ENCODE data around the gene SPOP. TPM values are rescaled to one million over a fixed set of nuclear protein-coding genes. Genes with fewer than 3 reads are reported as not detected.
"Not testable (repeated sequence)": the region's sequence is repeated elsewhere in the genome, so short reads cannot be mapped to it uniquely, and the experiment has no call there.

Gene SPOP
- total RNA-seq, 1 donor from 2014 or later: 144 TPM

DNA sequence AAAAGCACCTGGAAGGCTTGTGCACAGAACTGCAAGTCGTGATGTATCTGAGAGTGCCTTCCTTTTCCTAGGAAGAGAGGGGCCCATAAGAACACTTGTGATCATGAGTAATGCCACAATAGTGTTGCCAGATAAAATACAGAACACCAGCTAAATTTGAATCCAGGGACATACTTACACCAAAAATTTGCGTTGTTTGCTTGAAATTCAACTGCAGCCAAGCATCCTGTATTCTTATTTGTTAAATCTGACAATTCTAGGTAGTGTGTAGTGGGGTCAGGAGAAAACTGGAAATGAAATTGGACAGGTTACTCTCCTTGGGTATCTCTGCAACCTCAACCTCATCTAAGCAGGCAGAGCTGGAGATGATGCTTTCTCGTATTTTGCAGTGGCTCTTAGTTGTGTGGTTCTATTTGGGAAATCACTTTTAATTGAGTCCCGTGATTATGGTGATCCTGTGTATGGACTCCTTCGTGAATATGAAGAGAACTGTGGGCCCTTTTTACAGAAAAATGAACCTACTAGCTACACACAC, 17.9 kb upstream of the SPOP start:
- DNase-seq: no peak

DNA sequence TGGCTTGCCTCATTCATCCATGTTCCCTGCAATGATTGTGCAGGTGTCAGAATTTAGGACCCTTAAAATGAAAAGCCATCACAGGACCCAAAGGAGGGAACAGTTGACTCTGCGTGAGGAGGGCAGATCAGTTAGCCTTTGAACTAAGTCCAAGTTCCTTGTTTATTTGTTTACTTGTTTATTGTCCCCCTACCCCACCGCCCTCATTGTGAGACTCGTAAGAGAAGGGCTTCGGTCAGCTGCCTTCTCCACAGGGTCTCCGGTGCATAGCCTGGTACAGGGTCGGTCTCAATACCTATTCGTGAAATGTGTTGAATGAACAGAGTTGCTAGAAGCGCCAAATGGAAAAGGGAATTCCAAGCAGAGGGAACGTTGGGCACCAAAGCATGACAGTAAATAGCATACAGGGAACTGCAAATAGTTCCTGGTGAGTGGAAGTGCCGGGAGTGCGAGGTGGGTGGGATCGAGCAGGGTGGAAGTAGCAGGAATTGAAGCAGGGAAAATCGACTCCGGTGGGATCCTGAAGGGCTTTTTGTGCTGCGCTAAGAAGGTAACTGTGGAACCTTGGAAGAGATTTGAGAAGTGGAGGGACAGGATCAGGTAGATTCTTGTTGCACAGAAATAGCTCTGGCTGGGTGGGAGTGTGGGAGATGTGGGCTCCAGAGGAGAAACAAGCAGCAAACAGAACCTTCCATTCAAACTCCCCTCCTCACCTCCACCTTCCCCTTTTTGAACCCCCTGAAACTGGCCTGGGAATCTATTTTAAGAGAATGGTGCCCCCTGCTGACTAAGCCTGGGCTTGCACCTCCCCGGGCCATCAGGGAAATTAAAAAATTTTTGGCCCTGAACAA, 17.2 kb upstream of the SPOP start:
- DNase-seq: peak; percentile 58

DNA sequence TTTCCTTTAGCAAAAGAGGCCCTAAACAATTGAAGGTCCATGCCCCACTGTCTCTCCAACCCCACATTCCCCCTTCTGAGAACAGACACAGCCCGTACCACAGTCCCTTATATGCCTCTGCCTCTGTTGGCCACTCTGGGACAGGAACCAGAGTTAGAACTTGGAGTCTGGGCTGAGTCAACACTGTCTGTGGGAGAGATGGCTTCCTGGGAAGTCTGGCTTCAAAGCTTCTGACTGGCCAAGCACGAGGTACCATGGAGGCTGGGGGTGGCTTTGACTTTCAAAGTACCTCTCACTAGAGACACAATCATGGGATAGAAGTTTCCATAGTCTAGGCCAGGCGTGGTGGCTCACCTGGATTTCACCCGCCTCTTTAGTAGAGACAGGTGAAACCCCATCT, 14.9 kb upstream of the SPOP start:
- DNase-seq: no peak

DNA sequence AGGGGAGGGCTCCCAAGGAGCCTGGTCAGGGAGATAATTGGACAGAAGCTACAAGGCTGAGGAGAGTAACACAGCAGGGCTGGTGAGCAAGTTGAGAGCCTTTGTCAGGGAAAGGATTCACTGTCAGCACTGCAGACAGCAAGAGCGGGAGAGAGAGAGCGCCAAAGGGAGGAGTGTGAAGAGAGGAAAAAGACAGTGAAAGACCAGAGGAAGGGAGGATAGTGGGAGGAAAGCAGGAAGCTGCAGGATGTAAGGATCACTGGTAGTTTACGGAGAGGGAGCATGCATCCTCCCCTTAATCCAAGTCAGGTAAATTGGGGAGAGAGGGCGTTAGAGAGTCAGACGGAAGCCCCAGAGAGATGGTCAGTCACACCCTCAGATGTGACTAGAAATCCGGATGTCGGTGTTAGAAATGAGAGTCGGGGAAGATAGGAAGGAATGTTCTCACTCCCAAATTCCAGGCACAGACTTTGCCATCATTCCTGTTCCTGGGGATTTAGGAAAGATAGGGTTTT, 13.8 kb upstream of the SPOP start:
- no peak for DNase-seq

DNA sequence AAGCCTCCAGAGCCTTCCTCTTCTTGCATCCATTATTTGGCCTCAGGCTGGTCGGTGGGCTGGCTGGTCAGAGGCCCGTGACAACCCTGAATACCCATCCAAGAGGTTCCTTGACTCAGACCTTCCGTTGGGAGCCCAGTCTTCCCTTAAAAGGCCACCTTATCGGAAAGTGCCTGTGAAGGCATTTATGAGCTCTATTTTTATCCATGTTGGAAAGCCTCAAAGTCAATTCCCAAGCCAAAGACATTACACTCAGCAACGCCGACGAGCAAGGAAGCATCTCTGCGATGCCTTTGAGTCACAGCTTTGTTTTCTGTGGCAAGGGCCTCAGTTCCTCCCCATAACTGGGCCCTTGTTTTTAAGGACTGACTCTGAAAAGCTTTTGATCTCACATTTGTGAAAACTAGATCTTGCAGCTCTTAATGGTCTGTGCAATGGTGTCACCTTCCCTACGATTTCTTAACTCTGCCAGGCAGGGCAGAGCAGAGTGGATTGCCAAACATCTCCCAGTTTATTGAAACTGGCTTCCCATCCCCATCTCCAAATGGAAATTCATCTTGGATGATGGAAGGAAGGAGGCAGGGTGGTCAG, 13.3 kb upstream of the SPOP start:
- peak; percentile 49 for DNase-seq

DNA sequence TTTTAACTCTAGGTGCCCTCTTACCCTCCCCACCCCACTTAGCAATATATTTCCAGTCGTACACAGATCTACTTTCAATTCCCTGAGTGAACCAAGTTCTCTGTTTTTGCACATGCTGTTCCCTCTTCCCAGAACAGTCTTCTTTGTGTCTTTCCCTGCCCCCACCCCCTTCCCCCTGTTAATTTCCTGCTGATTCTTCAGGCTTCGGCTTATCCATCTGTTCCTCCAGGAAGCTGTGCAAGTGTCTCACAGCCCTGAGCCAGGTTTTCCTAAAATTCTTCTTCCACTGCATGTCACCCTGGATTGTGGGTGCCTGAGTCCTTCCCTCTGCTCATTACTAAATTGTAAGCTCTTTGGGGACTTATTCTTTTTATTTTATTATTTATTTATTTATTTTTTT, 12.4 kb upstream of the SPOP start:
- DNase-seq: no peak

DNA sequence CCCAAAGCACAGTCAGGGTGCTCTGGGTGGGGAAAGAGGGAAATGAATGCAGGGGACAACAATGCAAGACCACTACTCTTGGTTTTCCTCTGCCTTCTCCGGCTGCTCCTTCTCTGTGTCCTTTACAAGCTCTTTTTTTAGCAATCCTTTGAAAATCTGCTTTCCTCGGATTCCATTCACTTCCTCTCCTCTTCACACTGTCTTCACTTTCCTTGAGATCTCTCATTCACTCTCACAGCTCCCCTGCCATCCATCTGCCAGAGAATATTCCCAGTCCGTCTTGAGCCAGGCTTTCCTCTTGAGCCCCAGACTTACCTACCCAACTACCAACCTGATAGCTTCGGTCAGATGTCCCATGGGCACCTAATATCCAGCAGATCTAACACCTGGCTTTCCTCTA, 11.0 kb upstream of the SPOP start:
- DNase-seq: no peak

DNA sequence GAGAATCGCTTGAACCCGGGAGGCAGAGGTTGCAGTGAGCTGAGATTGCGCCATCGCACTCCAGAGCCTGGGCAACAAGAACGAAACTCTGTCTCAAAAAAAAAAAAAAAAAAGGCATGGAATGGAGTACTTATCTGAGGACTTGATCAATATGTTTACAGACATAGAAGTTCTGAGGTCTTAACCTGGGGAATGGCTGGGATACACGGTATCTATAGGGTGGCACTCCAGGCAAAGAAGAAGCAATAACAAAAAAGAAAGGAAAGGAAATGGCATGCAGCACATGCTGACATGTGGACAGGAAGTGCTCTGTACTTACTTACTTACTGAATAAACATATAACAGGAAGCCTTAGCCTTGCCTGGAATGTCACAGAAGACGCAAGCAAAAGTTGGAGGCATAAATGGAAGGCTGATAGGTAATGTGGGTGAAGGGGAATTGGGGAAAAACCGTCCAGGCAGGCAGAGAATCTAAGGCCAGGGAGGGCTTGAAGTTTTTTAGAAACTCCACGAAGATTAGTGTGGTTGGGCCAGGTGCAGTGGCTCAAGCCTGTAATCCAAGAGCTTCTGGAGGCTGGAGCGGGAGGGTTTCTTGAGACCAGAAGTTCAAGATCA, 10.1 kb upstream of the SPOP start:
- DNase-seq: peak; percentile 93

DNA sequence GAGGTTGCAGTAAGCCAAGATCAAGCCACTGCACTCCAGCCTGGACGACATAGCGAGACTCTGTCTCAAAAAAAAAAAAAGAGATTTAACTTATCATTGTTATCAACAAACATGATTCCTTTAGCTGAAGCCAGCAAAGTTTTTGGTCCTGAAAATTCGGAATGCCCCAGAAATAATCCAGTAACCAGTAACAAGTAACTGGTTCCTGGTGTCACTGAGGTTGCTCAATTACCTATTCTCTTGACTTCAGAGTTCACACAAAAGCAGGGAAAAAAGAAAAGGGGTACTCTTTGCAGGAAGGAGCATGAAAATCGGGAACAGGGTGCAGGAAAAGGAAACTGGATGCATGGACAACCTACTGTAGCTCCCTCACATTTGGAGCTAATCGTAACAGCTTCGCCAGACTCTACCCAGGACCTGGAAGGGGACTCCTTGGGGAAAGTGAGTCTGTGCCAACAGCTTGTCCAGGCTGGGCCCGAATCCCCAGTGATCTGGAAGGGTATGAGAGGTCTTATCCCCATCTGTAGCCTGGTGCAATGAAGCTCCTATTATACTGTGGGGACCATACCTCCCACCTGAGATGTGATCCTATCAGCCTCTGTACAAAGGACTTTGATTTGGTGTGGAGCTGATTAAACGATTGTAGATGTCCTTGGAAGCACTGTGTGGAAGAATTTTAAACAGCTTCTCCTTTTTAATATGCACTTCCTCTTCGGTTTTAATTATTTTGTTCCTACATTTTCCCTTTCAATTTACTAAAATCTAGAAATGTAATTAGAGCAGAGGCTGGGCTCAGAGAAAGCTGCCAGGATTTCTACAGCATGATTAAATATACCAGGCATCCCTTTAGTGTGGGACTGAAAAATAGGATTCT, 3.4 kb upstream of the SPOP start:
- no peak for DNase-seq

DNA sequence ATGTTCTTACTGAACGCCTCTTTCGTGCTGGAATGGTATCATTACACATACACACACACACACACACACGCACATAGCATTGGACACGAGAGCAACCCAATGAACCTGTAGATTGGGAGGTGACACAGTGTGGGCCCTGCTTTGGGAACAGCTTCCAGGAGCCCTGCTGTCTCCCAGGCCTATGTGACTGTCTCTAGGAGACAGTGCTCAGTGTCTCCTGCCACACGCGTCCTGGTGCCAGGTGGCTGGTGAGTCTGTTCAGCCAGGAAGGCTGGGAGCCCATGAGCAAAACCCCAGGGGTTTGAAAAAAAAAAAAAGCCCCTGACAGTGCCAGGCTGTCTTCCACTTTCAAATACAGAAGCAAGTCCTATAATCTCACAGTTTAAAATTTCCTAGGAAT, 2.4 kb upstream of the SPOP start:
- DNase-seq: no peak

DNA sequence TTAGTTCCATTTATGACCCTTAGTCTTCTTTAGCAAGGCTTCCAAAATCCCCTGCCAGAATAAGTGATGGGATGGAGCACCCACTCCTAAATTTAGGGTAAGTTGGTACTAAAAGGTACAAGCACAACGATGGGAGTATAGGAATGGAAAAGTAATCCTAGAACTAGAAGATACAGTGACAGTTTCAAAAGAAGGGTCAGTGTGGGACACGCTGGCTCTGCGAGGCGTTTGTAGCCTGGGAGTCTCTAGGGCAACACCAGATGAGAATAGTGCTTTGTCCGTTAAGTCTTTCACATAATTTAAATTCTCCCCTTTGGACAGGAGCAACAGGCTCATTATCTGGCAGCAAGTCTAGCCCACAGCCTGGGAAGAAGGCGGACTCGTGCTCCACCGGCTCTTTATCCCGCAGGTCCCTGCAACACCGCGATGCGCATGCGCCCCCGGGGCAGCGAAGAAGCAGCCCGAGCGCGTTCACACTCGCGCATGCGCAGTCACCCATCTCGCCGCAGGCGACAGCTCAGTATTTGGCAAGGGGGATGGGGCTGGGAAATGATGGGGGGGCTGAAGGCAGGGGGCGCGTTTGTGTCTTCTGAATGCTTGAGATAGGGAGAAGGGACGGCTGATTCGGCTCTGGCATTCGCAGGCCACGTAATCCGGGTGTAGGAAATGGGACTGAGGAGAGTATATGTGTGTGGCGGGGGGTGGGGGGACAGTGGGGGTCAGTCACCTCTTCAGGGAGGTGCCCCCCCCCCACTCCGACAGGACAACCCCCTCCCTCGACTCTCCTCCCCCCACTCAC, 564 bp downstream of the SPOP start:
- DNase-seq: peak; percentile 97

DNA sequence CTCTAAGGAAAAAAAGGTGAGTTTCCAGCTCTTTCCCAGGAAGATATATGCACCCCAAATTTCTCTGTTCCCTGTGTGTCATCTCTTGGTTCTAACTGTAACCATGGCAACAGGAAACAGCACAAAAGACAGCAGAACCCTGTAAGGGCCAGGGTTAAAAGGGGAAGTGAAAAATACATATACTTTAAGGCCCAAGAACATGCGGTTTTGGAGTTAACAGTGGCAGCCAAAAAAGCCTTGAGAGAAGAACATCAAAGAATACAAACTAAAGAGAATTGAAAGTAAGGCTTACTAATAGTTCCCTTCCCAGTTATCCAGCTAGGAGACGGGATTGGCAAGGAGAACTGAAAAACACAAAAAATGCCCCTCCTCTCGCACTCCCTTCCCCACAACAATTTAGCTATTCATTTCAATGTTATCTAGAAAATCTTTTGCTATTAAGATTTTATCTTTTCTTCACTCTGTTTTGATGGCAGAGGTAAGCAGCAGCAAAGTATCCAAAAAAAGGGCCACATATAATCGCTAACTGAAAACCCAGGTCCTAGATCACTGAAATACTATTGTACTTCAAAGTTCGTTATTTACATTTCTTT, 1.5 kb downstream of the SPOP start:
- peak; percentile 70 for DNase-seq

DNA sequence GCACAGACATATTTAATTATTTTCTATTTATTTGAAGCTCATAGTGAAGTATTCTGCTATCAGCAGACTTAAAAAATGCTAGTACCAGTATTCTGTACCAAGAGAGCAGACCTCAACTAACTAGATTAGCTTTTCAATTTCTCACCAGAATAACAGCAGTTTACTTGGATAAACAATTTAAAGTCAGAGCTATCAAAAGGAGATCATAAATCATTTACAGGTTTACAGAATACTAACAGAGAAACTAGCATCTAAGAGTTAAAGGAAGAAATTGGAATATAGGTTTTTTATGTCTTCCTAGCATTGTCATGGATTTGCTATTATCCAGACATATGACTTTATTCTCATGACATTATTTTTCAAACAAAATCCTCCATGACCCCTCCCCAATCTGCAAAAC, 3.4 kb downstream of the SPOP start:
- no peak for DNase-seq

DNA sequence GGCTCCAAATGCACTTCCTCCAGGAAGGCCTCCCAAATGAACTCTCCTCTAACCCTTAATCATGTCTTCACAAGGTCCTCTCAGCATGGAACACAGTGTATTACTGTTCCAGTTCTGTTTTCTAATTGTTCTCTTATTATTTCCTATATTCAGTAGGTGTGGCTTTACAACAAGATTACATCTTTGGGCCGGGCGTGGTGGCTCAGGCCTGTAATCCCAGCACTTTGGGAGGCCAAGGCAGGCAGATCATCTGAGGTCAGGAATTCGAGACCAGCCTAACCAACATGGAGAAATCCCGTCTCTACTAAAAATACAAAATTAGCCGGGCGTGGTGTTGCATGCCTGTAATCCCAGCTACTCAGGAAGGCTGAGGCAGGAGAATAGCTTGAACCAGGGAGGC, 4.2 kb downstream of the SPOP start:
- DNase-seq: not testable (repeated sequence)

DNA sequence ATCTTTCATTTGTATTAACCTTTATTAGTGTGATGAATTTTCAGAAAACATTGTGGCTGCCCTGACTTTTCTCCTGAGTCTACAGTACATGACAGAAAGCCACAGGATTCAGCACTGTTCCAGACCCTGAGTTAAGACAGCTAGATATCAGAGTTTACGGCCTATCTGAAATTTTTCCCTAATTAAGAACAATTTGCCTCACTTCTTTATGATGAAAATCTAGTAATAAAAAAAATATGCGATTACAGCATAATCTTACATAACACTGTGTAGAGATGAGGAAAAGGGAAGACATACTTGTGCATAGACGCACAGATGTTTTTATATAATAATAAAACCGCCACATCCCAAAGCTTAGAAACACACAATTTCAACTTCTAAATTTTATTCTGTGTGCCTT, 7.3 kb downstream of the SPOP start:
- DNase-seq: no peak

DNA sequence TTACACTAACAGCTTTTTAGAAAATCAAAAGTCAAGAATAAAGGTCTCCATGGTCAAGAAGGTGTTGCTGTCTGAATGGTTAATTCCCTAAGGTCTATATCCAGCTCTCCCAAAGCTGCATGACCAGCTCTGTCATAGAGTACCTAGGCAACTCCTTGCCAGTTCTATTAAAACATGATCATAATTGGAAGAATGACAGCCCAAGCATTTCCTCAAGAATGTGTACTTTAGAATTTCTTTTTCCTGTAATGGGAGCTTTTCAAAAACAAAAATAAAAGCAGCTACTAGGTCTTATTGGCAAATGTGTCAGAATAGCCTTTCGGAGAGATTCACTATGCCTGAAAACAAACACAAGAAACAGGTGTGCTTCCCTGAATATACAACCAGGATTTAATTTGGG, 7.9 kb downstream of the SPOP start:
- DNase-seq: peak; percentile 76

DNA sequence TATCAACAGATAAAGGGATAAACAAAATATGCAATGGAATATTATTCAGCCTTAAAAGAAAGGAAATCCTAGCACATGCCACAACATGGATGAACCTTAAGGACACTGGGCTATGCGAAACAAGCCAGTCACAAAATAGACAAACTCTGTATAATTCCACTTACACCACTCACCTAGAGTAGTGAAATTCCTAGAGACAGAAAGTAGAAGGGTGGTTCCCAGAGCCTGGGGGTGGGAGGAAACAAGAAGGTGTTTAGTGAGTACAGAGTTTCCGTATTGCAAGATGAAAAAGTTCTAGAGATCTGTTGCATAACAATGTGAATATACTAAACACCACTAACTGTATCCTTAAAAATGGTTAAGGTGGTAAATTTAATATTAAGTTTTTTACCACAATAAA, 10.0 kb downstream of the SPOP start:
- no peak for DNase-seq

DNA sequence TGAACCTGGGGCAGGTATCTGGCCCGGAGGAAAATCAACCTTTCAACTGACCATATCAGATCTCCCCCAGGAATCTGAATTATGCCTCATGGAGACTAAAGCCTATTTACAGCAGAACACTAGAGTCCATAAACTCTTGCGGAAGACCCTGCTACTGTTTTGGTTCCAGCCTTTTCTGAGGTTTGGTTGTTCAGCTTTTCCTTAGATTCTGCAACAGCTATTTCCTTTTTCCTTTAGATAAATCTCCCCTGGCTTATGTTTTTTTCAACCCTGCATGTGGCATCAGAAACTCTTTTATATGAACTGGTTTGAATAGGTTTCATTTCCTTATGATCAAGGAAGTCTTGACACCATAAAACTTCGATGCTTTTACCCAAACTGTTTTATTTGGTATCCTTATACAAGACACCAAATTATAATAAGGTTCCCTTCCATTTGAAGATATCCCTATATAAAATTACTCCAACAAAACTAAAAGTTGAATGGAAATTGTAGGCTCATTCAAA, 13.1 kb downstream of the SPOP start:
- peak; percentile 53 for DNase-seq

DNA sequence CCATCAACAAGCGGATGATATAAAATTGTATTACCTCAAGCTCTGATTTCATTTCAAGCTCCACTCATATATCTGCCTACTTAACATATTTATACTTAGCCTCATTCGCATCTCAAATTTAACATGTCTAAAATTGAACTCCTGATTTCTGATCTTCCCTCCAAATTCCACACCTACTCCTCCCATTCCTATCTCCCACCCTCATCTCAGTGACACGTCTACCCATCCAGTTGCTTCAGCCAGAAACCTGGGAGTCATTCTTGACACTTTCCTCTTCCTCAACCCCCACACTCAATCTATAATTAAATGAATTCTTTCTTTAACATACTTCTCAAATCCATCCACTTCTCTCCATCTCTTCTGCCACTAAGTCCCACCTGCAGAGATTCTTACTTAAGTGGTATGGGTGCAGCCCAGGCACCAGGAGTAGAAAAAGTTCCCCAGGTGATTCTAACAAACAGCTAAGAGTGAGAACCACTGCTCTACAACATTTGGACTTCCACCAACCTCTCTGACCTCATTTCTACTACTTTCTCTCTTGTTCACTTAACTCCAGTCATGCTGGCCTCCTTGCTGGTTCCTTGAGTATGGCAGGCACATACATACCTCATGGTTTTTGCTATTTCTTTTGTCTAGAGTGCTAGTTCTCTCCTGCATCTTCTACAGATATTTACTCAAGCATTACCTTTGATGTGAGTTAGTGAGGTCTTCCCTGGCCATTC, 18.1 kb downstream of the SPOP start:
- DNase-seq: no peak

DNA sequence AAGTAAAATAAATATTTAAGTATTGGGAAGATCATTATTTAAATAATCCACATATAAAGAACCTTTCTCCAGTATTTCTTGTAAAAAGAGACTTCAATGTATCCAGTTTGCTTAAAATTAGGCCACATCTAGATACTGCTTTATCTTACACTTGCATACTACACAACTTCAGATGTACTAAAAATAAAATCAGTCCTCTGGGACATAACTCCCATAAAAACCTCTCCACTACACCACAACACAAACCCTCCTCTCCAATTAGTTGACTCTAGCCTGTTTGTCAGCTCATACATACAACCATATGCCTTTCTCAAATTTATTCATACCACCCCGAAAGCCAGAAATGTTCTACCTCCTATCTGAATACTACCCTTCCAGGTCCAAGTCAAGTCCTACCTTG, 21.6 kb downstream of the SPOP start:
- DNase-seq: no peak

DNA sequence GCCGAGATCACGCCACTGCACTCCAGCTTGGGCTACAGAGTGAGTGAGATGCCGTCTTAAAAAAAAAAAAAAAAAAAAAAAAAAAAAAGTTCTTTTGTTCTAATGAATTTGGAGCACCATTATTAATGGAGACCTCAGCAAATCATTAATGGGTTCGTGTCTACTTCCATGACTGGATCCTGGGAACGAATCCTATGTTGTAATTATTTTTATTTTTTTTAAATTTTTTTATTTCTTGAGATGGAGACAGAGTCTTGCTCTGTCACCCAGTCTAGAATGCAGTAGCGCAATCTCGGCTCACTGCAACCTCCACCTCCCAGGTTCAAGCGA, 30.7 kb downstream of the SPOP start:
- no peak for DNase-seq
